ENCODE measurements around the gene AUTS2.
"Not testable (repeated sequence)": the region's sequence is repeated elsewhere in the genome, so short reads cannot be mapped to it uniquely, and the experiment has no call there.

Gene AUTS2

GRCh38 chr7:70361821-70362220 lies 763.5 kb downstream of the AUTS2 start:
- no peak overlapping the region for H3K4me3 ChIP-seq (replicated peaks; ENCODE audit: low read depth, low read length)
- TF ChIP-seq CTCF (IDR thresholded peaks at IDR 0.05; ENCODE audit: low read depth, low read length, missing control alignments): no peak
- no peak for DNase-seq (ENCODE audit: extremely low read depth, low read depth)

DNA sequence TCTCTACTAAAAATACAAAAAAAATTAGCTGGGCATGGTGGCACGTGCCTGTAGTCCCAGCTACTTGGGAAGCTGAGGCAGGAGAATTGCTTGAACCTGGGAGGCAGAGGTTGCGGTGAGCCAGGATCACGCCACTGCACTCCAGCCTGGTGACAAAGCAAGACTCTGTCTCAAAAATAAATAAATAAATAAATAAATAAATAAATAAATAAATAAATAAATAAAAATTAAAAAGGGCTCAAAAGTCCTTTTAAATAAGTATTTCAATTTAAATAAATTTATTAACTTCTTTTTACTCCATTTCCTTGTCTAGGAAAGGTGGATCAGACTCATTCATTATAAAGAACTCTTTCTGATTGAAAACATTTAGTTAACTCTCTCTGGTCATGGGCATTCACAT lies 766.1 kb downstream of the AUTS2 start:
- not testable (repeated sequence) for H3K4me3 ChIP-seq (replicated peaks; ENCODE audit: low read depth, low read length); DNase-seq (ENCODE audit: extremely low read depth, low read depth)

DNA sequence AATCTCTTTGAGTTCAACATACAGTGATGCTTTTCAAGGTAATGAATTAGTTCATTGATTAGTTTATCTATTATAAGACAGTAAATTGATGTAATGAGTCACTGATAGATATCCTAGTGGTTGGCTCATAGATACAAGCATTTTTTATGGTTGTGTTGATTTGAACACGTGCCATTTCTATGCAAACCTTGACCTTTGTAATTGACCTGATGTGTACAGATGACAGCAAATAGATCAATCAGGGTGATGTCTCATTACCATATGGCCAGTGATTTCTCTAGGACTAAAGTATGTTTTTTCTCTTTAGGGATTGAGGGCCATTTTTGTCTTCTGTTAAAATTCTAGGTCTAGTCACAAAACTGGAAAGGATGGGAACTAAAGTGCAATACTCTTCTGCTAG lies 773.4 kb downstream of the AUTS2 start:
- no peak for DNase-seq (ENCODE audit: extremely low read depth, low read depth)
- TF ChIP-seq CTCF (IDR thresholded peaks at IDR 0.05; ENCODE audit: low read depth, low read length, missing control alignments): no peak

GRCh38 chr7:70372768-70373515 lies 774.7 kb downstream of the AUTS2 start:
- no peak for DNase-seq (ENCODE audit: extremely low read depth, low read depth)
- no peak for TF ChIP-seq CTCF (IDR thresholded peaks at IDR 0.05; ENCODE audit: low read depth, low read length, missing control alignments)
- no peak overlapping the region for H3K4me3 ChIP-seq (replicated peaks; ENCODE audit: low read depth, low read length)

More for the DNA sequence above, 773.4 kb downstream of the AUTS2 start:
- no peak overlapping the region for H3K4me3 ChIP-seq (replicated peaks; ENCODE audit: low read depth, low read length)

DNA sequence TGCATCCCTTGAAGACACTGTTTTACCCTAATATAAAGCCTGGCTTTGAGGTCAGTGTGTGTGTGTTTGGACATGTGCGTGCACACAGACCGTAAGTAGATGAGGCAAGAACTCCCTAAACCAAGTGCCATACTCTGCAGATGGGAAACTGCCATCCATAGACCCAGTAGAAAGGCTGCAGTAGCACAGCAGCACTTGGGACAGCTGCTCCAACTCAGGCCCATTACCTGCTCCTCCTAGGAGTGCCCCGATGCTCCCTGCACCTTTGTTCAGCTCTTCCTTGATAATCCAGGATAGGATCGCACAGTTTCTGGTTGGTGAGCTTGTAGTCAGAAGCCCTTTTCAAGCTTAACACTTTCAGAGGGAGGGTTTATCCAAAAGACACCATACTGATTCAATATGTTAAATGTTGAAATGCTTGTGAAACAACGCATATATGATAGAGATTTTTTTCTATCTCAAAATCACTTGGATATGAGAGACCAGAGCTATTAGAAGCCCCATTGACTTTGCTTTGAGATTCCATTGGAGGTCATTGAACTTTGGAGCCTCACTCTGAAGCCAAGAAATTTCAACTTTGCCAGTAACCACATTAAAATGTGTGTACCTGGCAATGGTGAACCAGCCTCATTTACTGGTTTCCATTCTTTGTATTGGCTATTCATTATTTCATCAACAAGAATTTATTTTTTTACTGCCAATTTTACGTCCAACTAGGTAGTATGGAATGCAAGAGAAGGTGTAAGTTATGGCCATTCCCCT lies 776.7 kb downstream of the AUTS2 start:
- no peak for TF ChIP-seq CTCF (IDR thresholded peaks at IDR 0.05; ENCODE audit: low read depth, low read length, missing control alignments)
- no peak for DNase-seq (ENCODE audit: extremely low read depth, low read depth)
- H3K4me3 ChIP-seq (replicated peaks; ENCODE audit: low read depth, low read length): no peak overlapping the region

DNA sequence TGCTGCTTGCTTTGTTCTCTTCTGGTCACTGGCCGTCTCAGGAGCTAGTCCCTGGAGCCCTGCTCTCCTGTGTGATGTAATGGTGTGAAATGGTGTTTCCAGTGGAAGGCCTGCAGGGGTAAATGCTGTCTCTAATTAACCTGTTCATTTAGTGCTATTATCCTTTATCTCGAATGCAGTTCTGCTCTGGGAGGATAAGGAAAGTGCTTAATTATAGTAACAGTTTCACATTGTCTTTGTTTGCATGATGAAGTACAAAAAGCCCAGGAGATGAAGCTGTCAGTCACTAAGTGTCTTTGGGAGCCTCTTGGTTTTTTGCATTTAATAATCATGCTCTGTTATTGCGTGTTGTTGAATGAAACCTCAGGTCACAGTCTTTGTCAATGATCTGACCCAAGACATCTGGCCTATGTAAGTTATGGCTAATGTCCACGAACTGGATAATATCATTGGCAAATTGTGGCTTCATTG lies 778.3 kb downstream of the AUTS2 start:
- DNase-seq (ENCODE audit: extremely low read depth, low read depth): no peak
- H3K4me3 ChIP-seq (replicated peaks; ENCODE audit: low read depth, low read length): no peak overlapping the region
- no peak for TF ChIP-seq CTCF (IDR thresholded peaks at IDR 0.05; ENCODE audit: low read depth, low read length, missing control alignments)

DNA sequence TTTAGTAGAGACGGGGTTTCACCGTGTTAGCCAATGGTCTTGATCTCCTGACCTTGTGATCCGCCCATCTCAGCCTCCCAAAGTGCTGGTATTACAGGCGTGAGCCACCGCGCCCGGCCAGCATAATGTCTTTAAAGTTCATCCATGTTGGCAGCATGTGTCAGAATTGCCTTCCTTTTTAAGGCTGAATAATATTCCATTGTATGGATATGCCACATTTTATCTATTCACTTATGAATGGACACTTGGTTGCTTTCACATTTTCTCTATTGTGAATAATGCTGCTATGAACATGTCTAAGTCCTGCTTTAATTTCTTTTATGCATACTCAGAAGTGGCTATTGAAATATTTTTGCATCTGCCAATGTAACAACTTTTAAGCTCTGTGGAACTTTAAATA lies 779.7 kb downstream of the AUTS2 start:
- DNase-seq (ENCODE audit: extremely low read depth, low read depth): no peak

More for the DNA sequence above, 779.7 kb downstream of the AUTS2 start:
- TF ChIP-seq CTCF (IDR thresholded peaks at IDR 0.05; ENCODE audit: low read depth, low read length, missing control alignments): no peak
- no peak overlapping the region for H3K4me3 ChIP-seq (replicated peaks; ENCODE audit: low read depth, low read length)

Data from HFF-Myc (cell line).